Head of caudate nucleus (tissue), 42 donors: ENCODE data around the gene CHCHD10.
"Not testable (repeated sequence)": the region's sequence is repeated elsewhere in the genome, so short reads cannot be mapped to it uniquely, and the experiment has no call there.

Experiments used
- DNase-seq, 42 donors: peaks; one replicate each; pipeline versions ENCODE4 v3.0.0 to v3.0.0-alpha.2; 2020 to 2021; ENCODE audit warnings: mixed read lengths in 7 of 42
- intact Hi-C: fragments of 100-400 bp; cut with DNase I; formaldehyde crosslinking; loops from one replicate; pipeline ENCODE4 v1.15.0; 2022

Gene CHCHD10

GRCh38 chr22:23754220-23754919 is 13.4 kb downstream of the CHCHD10 start, which contains the start of gene VPREB3:
TSS of gene VPREB3 (minus strand) at chr22:23754425. CDS start at chr22:23754363, 62 bp downstream.
- DNase-seq, result no peak
- intact Hi-C loops, result no loop called here

- peak in 2 of 42 donors; percentile 42 to 48 for DNase-seq
- intact Hi-C loops, result no loop called here
Observed at GRCh38 chr22:23753385-23753784, 14.4 kb downstream of the CHCHD10 start.

GRCh38 chr22:23752750-23753149 is 15.0 kb downstream of the CHCHD10 start:
- intact Hi-C loops, result no loop called here
- no peak for DNase-seq

- no peak for DNase-seq
- intact Hi-C loops, result no loop called here
Observed at GRCh38 chr22:23752090-23752691, 15.6 kb downstream of the CHCHD10 start.

- intact Hi-C loops, result no loop called here
- DNase-seq, result peak in 3 of 42 donors; percentile 39 to 64 (median 52)
Observed at GRCh38 chr22:23751441-23751996, 16.3 kb downstream of the CHCHD10 start.

- intact Hi-C loops, result no loop called here
Observed at GRCh38 chr22:23750714-23751440, 16.9 kb downstream of the CHCHD10 start, which contains the start of gene ZNF70. TSS of gene ZNF70 (minus strand) at chr22:23751112. CDS start at chr22:23745140, 5,972 bp downstream.

GRCh38 chr22:23750367-23750713 is 17.4 kb downstream of the CHCHD10 start:
- intact Hi-C loops, result no loop called here

More at GRCh38 chr22:23750714-23751440, 16.9 kb downstream of the CHCHD10 start, which contains the start of gene ZNF70:
- peak; percentile 44 to 90 (median 82) for DNase-seq

GRCh38 chr22:23749841-23750301 is 17.9 kb downstream of the CHCHD10 start:
- DNase-seq, result no peak
- intact Hi-C loops, result no loop called here

More at GRCh38 chr22:23750367-23750713, 17.4 kb downstream of the CHCHD10 start:
- no peak for DNase-seq

GRCh38 chr22:23745791-23746190 is 22.0 kb downstream of the CHCHD10 start:
- intact Hi-C loops, result no loop called here
- no peak for DNase-seq

GRCh38 chr22:23744485-23744884 is 23.3 kb downstream of the CHCHD10 start:
- DNase-seq, result no peak
- intact Hi-C loops, result no loop called here

GRCh38 chr22:23744001-23744400 is 23.8 kb downstream of the CHCHD10 start:
- no peak for DNase-seq
- intact Hi-C loops, result no loop called here

- no peak for DNase-seq
- intact Hi-C loops, result no loop called here
Observed at GRCh38 chr22:23743303-23743705, 24.5 kb downstream of the CHCHD10 start.

GRCh38 chr22:23742505-23743264 is 25.1 kb downstream of the CHCHD10 start:
- peak in 8 of 42 donors; percentile 11 to 57 (median 32) for DNase-seq
- intact Hi-C loops, result no loop called here

- no peak for DNase-seq
Observed at GRCh38 chr22:23737696-23738095, 30.1 kb downstream of the CHCHD10 start.

GRCh38 chr22:23728108-23728507 is 39.7 kb downstream of the CHCHD10 start:
- peak in 4 of 42 donors; percentile 17 to 32 (median 24) for DNase-seq
- intact Hi-C loops, result not testable (repeated sequence)

More at GRCh38 chr22:23737696-23738095, 30.1 kb downstream of the CHCHD10 start:
- intact Hi-C loops, result no loop called here

GRCh38 chr22:23722724-23723123 is 45.0 kb downstream of the CHCHD10 start:
- no peak for DNase-seq
- intact Hi-C loops, result no loop called here

GRCh38 chr22:23722160-23722559 is 45.6 kb downstream of the CHCHD10 start:
- no peak for DNase-seq
- intact Hi-C loops, result no loop called here

GRCh38 chr22:23720855-23721254 is 46.9 kb downstream of the CHCHD10 start:
- DNase-seq, result no peak
- intact Hi-C loops, result no loop called here
